WTC11 (cell line): ENCODE data around the gene SPIRE1. TPM values are rescaled to one million over a fixed set of nuclear protein-coding genes. Genes with fewer than 3 reads are reported as not detected.

Source experiments
- ATAC-seq: fragments of 200-7000 bp; cut with Tn5 transposase; 2 replicates; pipeline ENCODE4 v1.10.0; 2021; ENCODE audit warnings: mild to moderate bottlenecking, moderate library complexity
- CTCF ChIA-PET: fragments of 300-600 bp; sonication (Branson Sonifier 250); formaldehyde crosslinking; loops from one replicate; lab custom pipeline; 2021; ENCODE audit warnings: antibody characterized with exemption; lab: Charles Lee
- POLR2A ChIA-PET: fragments of 350-600 bp; sonication (Branson Sonifier 250); formaldehyde crosslinking; loops from one replicate; lab custom pipeline; 2021; ENCODE audit warnings: antibody characterized with exemption; lab: Charles Lee
- DNase-seq: peaks from one replicate; pipeline ENCODE4 v3.0.0; 2021; ENCODE audit warnings: low spot score
- H3K27ac Mint-ChIP-seq: 2 replicates; pipeline ENCODE4 v1.8.0; 2021; ENCODE audit warnings: mixed read lengths
- H3K27me3 Mint-ChIP-seq: 2 replicates; pipeline ENCODE4 v1.8.0; 2021; ENCODE audit warnings: low read depth, mild to moderate bottlenecking, moderate library complexity, mixed read lengths
- H3K36me3 Mint-ChIP-seq: 2 replicates; pipeline ENCODE4 v1.8.0; 2021; ENCODE audit warnings: mixed read lengths
- H3K4me1 Mint-ChIP-seq: 2 replicates; pipeline ENCODE4 v1.8.0; 2022; ENCODE audit warnings: mixed read lengths
- H3K4me3 Mint-ChIP-seq: 2 replicates; pipeline ENCODE4 v1.8.0; 2021; ENCODE audit warnings: mild to moderate bottlenecking, moderate library complexity, mixed read lengths
- H3K9me3 Mint-ChIP-seq: 2 replicates; pipeline ENCODE4 v1.8.0; 2021; ENCODE audit warnings: mixed read lengths
- ARID4B ChIP-seq: sonication (generic); formaldehyde crosslinking; IDR thresholded peaks from 2 replicates; pipeline ENCODE4 v1.8.0; 2023; ENCODE audit warnings: missing genetic modification reagents, mild to moderate bottlenecking, borderline replicate concordance
- E2F1 ChIP-seq: sonication (generic); formaldehyde crosslinking; IDR thresholded peaks from 2 replicates; pipeline ENCODE4 v1.8.0; 2022; ENCODE audit warnings: mild to moderate bottlenecking, missing genetic modification reagents
- FOXP1 ChIP-seq: sonication (generic); formaldehyde crosslinking; IDR thresholded peaks from 2 replicates; pipeline ENCODE4 v1.8.0; 2022; ENCODE audit warnings: missing genetic modification reagents, mild to moderate bottlenecking, moderate library complexity, borderline replicate concordance
- GTF2I ChIP-seq: fragments of 250-450 bp; sonication (Bioruptor Pico); conservative IDR thresholded peaks from 2 replicates; pipeline ENCODE4 v1.4.0; 2021; ENCODE audit warnings: mild to moderate bottlenecking
- MXD4 ChIP-seq: fragments of 250-450 bp; sonication (Bioruptor Pico); IDR thresholded peaks from 2 replicates; pipeline ENCODE4 v1.8.0; 2021; ENCODE audit warnings: mild to moderate bottlenecking, moderate library complexity, borderline replicate concordance
- NFE2L1 ChIP-seq: sonication (generic); formaldehyde crosslinking; IDR thresholded peaks from 2 replicates; pipeline ENCODE4 v1.8.1; 2023; ENCODE audit warnings: missing genetic modification reagents
- PRDM15 ChIP-seq: sonication (generic); formaldehyde crosslinking; IDR thresholded peaks from 2 replicates; pipeline ENCODE4 v1.8.0; 2022; ENCODE audit warnings: missing genetic modification reagents
- PRRX2 ChIP-seq: fragments of 250-450 bp; sonication (Bioruptor Pico); IDR thresholded peaks from 2 replicates; pipeline ENCODE4 v1.8.0; 2021; ENCODE audit warnings: mild to moderate bottlenecking
- RORB ChIP-seq: fragments of 250-450 bp; sonication (Bioruptor Pico); IDR thresholded peaks from 2 replicates; pipeline ENCODE4 v1.9.0; 2021; ENCODE audit warnings: mild to moderate bottlenecking
- STAT6 ChIP-seq: sonication (generic); formaldehyde crosslinking; conservative IDR thresholded peaks from 2 replicates; pipeline ENCODE4 v1.8.1; 2023; ENCODE audit warnings: mild to moderate bottlenecking, low read depth, missing genetic modification reagents, moderate library complexity
- TCF7 ChIP-seq: sonication (generic); formaldehyde crosslinking; IDR thresholded peaks from 2 replicates; pipeline ENCODE4 v1.8.0; 2022; ENCODE audit warnings: mild to moderate bottlenecking, low read depth, missing genetic modification reagents, moderate library complexity
- USF2 ChIP-seq: sonication (generic); formaldehyde crosslinking; IDR thresholded peaks from 2 replicates; pipeline ENCODE4 v1.8.1; 2023; ENCODE audit warnings: mild to moderate bottlenecking, missing genetic modification reagents, moderate library complexity
- ZMAT4 ChIP-seq: fragments of 250-450 bp; sonication (Bioruptor Pico); IDR thresholded peaks from 2 replicates; pipeline ENCODE4 v1.9.0; 2021; ENCODE audit warnings: mild to moderate bottlenecking
- ZNF121 ChIP-seq: sonication (generic); formaldehyde crosslinking; IDR thresholded peaks from 2 replicates; pipeline ENCODE4 v1.8.0; 2023; ENCODE audit warnings: missing genetic modification reagents
- ZNF219 ChIP-seq: sonication (generic); formaldehyde crosslinking; IDR thresholded peaks from 2 replicates; pipeline ENCODE4 v1.8.0; 2023; ENCODE audit warnings: missing genetic modification reagents, mild to moderate bottlenecking, borderline replicate concordance
- ZNF281 ChIP-seq: sonication (generic); formaldehyde crosslinking; IDR thresholded peaks from 2 replicates; pipeline ENCODE4 v1.8.0; 2023; ENCODE audit warnings: mild to moderate bottlenecking, missing genetic modification reagents
- ZNF416 ChIP-seq: fragments of 250-450 bp; sonication (Bioruptor Pico); IDR thresholded peaks from 2 replicates; pipeline ENCODE4 v1.9.0; 2021; ENCODE audit warnings: mild to moderate bottlenecking, inconsistent platforms
- ZNF423 ChIP-seq: fragments of 250-450 bp; sonication (Bioruptor Pico); IDR thresholded peaks from 2 replicates; pipeline ENCODE4 v2.1.2; 2022; ENCODE audit warnings: mild to moderate bottlenecking, moderate library complexity
- total RNA-seq: library from RNA; stranded (reverse); gene quantifications from 3 replicates; pipeline ENCODE4 v1.2.3, GENCODE V29; 2021

SPIRE1 gene
- total RNA-seq, 1 experiment from 2014 or later = 19.3 TPM

GRCh38 chr18:12420821-12421421 lies 237.0 kb downstream of the SPIRE1 start:
- ChIA-PET POLR2A (interaction anchor here (1.0 to 1.1 kb wide), 5 partner anchors 8 to 44 kb away, joined by 3 to 4 read pairs (median 3); partner anchors contain the start of genes AFG3L2 and PRELID3A), CTCF (interaction anchor here (0.7 to 1.3 kb wide), 5 partner anchors 13 to 499 kb away, joined by 3 to 13 read pairs (median 5); partner anchors contain the start of genes AFG3L2 and PRELID3A)
- ATAC-seq = peak; percentile 74
- Mint-ChIP-seq H3K36me3 (peaks cover 15% of the 10 kb centered on the region), H3K9me3 (no peaks in the 10 kb centered on the region), H3K4me3 (peak overlapping the region; percentile 71), H3K27me3 (no peaks in the 10 kb centered on the region)
- TF ChIP-seq PRDM15 (0 out of 2 replicates have a peak, but pooled peaks have one; percentile 14), ZNF219 (CRISPR knock-in tag) (no peak), ZNF423 (CRISPR knock-in tag) (0 out of 2 replicates have a peak, but pooled peaks have one; percentile 4), USF2 (CRISPR knock-in tag) (no peak), NFE2L1 (CRISPR knock-in tag) (no peak)
- TF ChIP-seq, all 79 proteins: peak for 2
- peak; percentile 76 for DNase-seq
- Mint-ChIP-seq H3K27ac (peak overlapping the region; percentile 74), H3K4me1 (peaks cover 13% of the 10 kb centered on the region)

GRCh38 chr18:12417687-12418086 lies 240.2 kb downstream of the SPIRE1 start:
- Mint-ChIP-seq H3K9me3 (no peaks in the 10 kb centered on the region), H3K4me1 (peaks cover 17% of the 10 kb centered on the region), H3K27me3 (no peaks in the 10 kb centered on the region), H3K36me3 (peaks cover 2% of the 10 kb centered on the region; the same call in 1 of the 2 replicates), H3K4me3 (no peak overlapping the region), H3K27ac (0 out of 2 replicates have a peak overlapping the region, but pooled peaks have one; percentile 84)
- POLR2A ChIA-PET = no interaction called here
- no peak for DNase-seq
- no peak for ATAC-seq
- CTCF ChIA-PET = interaction anchor here (1.4 kb wide), 1 partner anchor 23 kb away, joined by 3 read pairs; no protein-coding TSS in a partner anchor
- TF ChIP-seq ZMAT4 (CRISPR knock-in tag) = no peak
- TF ChIP-seq PRRX2 (CRISPR knock-in tag) = no peak
- TF ChIP-seq E2F1 (CRISPR knock-in tag) = no peak
- no peak for TF ChIP-seq TCF7 (CRISPR knock-in tag)
- TF ChIP-seq FOXP1 (CRISPR knock-in tag) = no peak
- no peak for TF ChIP-seq ZNF416 (CRISPR knock-in tag)
- no peak for TF ChIP-seq ZNF121 (CRISPR knock-in tag)
- TF ChIP-seq RORB (CRISPR knock-in tag) = no peak
- no peak for TF ChIP-seq GTF2I
- no peak for TF ChIP-seq ARID4B
- no peak for TF ChIP-seq MXD4
- no peak for TF ChIP-seq ZNF281
- no peak for TF ChIP-seq STAT6 (CRISPR knock-in tag)
